HG03378 (cell line): ENCODE results near the gene ARHGAP45.
A peak's percentile ranks its signal among the peaks of the same experiment; 100 is the strongest.
"Not testable (repeated sequence)": the region's sequence is repeated elsewhere in the genome, so short reads cannot be mapped to it uniquely, and the experiment has no call there.

Source experiments
- ATAC-seq: cut with Tn5 transposase; IDR thresholded peaks from one replicate; pipeline ENCODE4 v1.9.1; 2021; ENCODE audit warnings: mild to moderate bottlenecking, moderate library complexity; ENCODE audit not compliant: unreplicated experiment

Gene ARHGAP45

GRCh38 chr19:1066748-1067340 lies at the start of gene ARHGAP45:
TSS of gene ARHGAP45 (plus strand) at chr19:1067167. CDS start at chr19:1067406, 239 bp downstream.
- no peak for ATAC-seq

GRCh38 chr19:1017906-1018305 lies 49.1 kb upstream of the ARHGAP45 start:
- ATAC-seq = no peak

- ATAC-seq = no peak
Observed at GRCh38 chr19:1018393-1018792, 48.6 kb upstream of the ARHGAP45 start.

GRCh38 chr19:1018932-1019615 lies 47.9 kb upstream of the ARHGAP45 start:
- ATAC-seq = no peak

- no peak for ATAC-seq
Observed at GRCh38 chr19:1019616-1019961, 47.4 kb upstream of the ARHGAP45 start.

GRCh38 chr19:1019980-1020867 lies 46.7 kb upstream of the ARHGAP45 start:
- no peak for ATAC-seq

GRCh38 chr19:1020868-1021425 lies 46.0 kb upstream of the ARHGAP45 start, which contains the start of gene TMEM259:
TSS of gene TMEM259 (minus strand) at chr19:1021123. CDS start at chr19:1020996, 127 bp downstream.
- ATAC-seq = peak; percentile 69

- ATAC-seq = not testable (repeated sequence)
Observed at GRCh38 chr19:1023883-1024188, 43.1 kb upstream of the ARHGAP45 start.

GRCh38 chr19:1025080-1025479 lies 41.9 kb upstream of the ARHGAP45 start:
- not testable (repeated sequence) for ATAC-seq

GRCh38 chr19:1025960-1026782 lies 40.8 kb upstream of the ARHGAP45 start, which contains the start of gene CNN2:
TSS of gene CNN2 (plus strand) at chr19:1026608. CDS start at chr19:1026662, 54 bp downstream.
- ATAC-seq = no peak

- no peak for ATAC-seq
Observed at GRCh38 chr19:1026783-1027649, 40.0 kb upstream of the ARHGAP45 start.

GRCh38 chr19:1027650-1028061 lies 39.3 kb upstream of the ARHGAP45 start:
- ATAC-seq = no peak

GRCh38 chr19:1028062-1028926 lies 38.7 kb upstream of the ARHGAP45 start:
- no peak for ATAC-seq

GRCh38 chr19:1032264-1032867 lies 34.6 kb upstream of the ARHGAP45 start:
- no peak for ATAC-seq

GRCh38 chr19:1035998-1036621 lies 30.9 kb upstream of the ARHGAP45 start:
- ATAC-seq = no peak

- ATAC-seq = no peak
Observed at GRCh38 chr19:1037621-1038064, 29.3 kb upstream of the ARHGAP45 start.

- no peak for ATAC-seq
Observed at GRCh38 chr19:1038978-1039645, 27.9 kb upstream of the ARHGAP45 start.
